Mucosa of stomach (tissue), 1 donor: ENCODE results near the gene ZCWPW2.

Source experiments
- H3K27me3 ChIP-seq: one replicate; pipeline ENCODE4 v1.7.0; 2013; ENCODE audit warnings: mild to moderate bottlenecking, low read length; ENCODE audit not compliant: control insufficient read depth, insufficient read depth
- H3K36me3 ChIP-seq: one replicate; pipeline ENCODE4 v1.7.0; 2013; ENCODE audit warnings: low read length; ENCODE audit not compliant: control insufficient read depth, insufficient read depth
- H3K4me1 ChIP-seq: one replicate; pipeline ENCODE4 v1.7.0; 2013; ENCODE audit warnings: mild to moderate bottlenecking, low read length; ENCODE audit not compliant: control insufficient read depth, insufficient read depth
- H3K4me3 ChIP-seq: one replicate; pipeline ENCODE4 v1.7.0; 2013; ENCODE audit warnings: low read length
- H3K9ac ChIP-seq: one replicate; pipeline ENCODE4 v1.7.0; 2013; ENCODE audit warnings: mild to moderate bottlenecking, low read length, moderate library complexity
- H3K9me3 ChIP-seq: one replicate; pipeline ENCODE4 v1.7.0; 2013; ENCODE audit warnings: mild to moderate bottlenecking, low read length, moderate library complexity; ENCODE audit not compliant: control insufficient read depth
- donor health status: Pancreatic carcinoma.

ZCWPW2 gene

GRCh38 chr3:28399206-28399605 lies 50.7 kb downstream of the ZCWPW2 start:
- no peak overlapping the region for H3K4me3 ChIP-seq
- H3K4me1 ChIP-seq = no peaks in the 10 kb centered on the region
- H3K9me3 ChIP-seq = no peaks in the 10 kb centered on the region
- no peaks in the 10 kb centered on the region for H3K27me3 ChIP-seq
- no peaks in the 10 kb centered on the region for H3K36me3 ChIP-seq
- no peak overlapping the region for H3K9ac ChIP-seq

- Histone ChIP-seq H3K4me1 (no peaks in the 10 kb centered on the region), H3K36me3 (no peaks in the 10 kb centered on the region), H3K4me3 (no peak overlapping the region), H3K9me3 (no peaks in the 10 kb centered on the region), H3K9ac (no peak overlapping the region), H3K27me3 (no peaks in the 10 kb centered on the region)
Observed at GRCh38 chr3:28406241-28406640, 57.7 kb downstream of the ZCWPW2 start.

GRCh38 chr3:28449398-28449797 lies 100.9 kb downstream of the ZCWPW2 start:
- Histone ChIP-seq H3K27me3 (no peaks in the 10 kb centered on the region), H3K36me3 (no peaks in the 10 kb centered on the region), H3K9me3 (no peaks in the 10 kb centered on the region), H3K9ac (no peak overlapping the region), H3K4me1 (no peaks in the 10 kb centered on the region), H3K4me3 (no peak overlapping the region)

GRCh38 chr3:28462866-28463265 lies 114.3 kb downstream of the ZCWPW2 start:
- no peaks in the 10 kb centered on the region for H3K36me3 ChIP-seq
- no peaks in the 10 kb centered on the region for H3K9me3 ChIP-seq
- no peaks in the 10 kb centered on the region for H3K27me3 ChIP-seq
- no peak overlapping the region for H3K9ac ChIP-seq
- H3K4me3 ChIP-seq = no peak overlapping the region
- H3K4me1 ChIP-seq = no peaks in the 10 kb centered on the region

- Histone ChIP-seq H3K9me3 (no peaks in the 10 kb centered on the region), H3K27me3 (no peaks in the 10 kb centered on the region), H3K9ac (no peak overlapping the region), H3K4me3 (no peak overlapping the region), H3K4me1 (no peaks in the 10 kb centered on the region), H3K36me3 (no peaks in the 10 kb centered on the region)
Observed at GRCh38 chr3:28467414-28467813, 118.9 kb downstream of the ZCWPW2 start.

- Histone ChIP-seq H3K9ac (no peak overlapping the region), H3K27me3 (no peaks in the 10 kb centered on the region), H3K4me1 (no peaks in the 10 kb centered on the region), H3K9me3 (no peaks in the 10 kb centered on the region), H3K4me3 (no peak overlapping the region), H3K36me3 (no peaks in the 10 kb centered on the region)
Observed at GRCh38 chr3:28476194-28476593, 127.7 kb downstream of the ZCWPW2 start.

- no peaks in the 10 kb centered on the region for H3K27me3 ChIP-seq
- no peak overlapping the region for H3K9ac ChIP-seq
- no peaks in the 10 kb centered on the region for H3K36me3 ChIP-seq
- no peaks in the 10 kb centered on the region for H3K9me3 ChIP-seq
- no peak overlapping the region for H3K4me3 ChIP-seq
- no peaks in the 10 kb centered on the region for H3K4me1 ChIP-seq
Observed at GRCh38 chr3:28476764-28477163, 128.2 kb downstream of the ZCWPW2 start.

GRCh38 chr3:28485164-28485563 lies 136.6 kb downstream of the ZCWPW2 start:
- no peaks in the 10 kb centered on the region for H3K36me3 ChIP-seq
- H3K4me1 ChIP-seq = no peaks in the 10 kb centered on the region
- no peak overlapping the region for H3K9ac ChIP-seq
- H3K27me3 ChIP-seq = no peaks in the 10 kb centered on the region
- no peaks in the 10 kb centered on the region for H3K9me3 ChIP-seq
- H3K4me3 ChIP-seq = no peak overlapping the region

GRCh38 chr3:28495301-28495700 lies 146.8 kb downstream of the ZCWPW2 start:
- H3K4me3 ChIP-seq = no peak overlapping the region
- H3K4me1 ChIP-seq = no peaks in the 10 kb centered on the region
- H3K9me3 ChIP-seq = no peaks in the 10 kb centered on the region
- H3K27me3 ChIP-seq = no peaks in the 10 kb centered on the region
- H3K36me3 ChIP-seq = no peaks in the 10 kb centered on the region
- H3K9ac ChIP-seq = no peak overlapping the region

- H3K4me3 ChIP-seq = no peak overlapping the region
- H3K9me3 ChIP-seq = no peaks in the 10 kb centered on the region
- no peaks in the 10 kb centered on the region for H3K27me3 ChIP-seq
- H3K36me3 ChIP-seq = no peaks in the 10 kb centered on the region
- no peaks in the 10 kb centered on the region for H3K4me1 ChIP-seq
- H3K9ac ChIP-seq = no peak overlapping the region
Observed at GRCh38 chr3:28502397-28502937, 153.9 kb downstream of the ZCWPW2 start.

- Histone ChIP-seq H3K9me3 (no peaks in the 10 kb centered on the region), H3K4me3 (no peak overlapping the region), H3K27me3 (no peaks in the 10 kb centered on the region), H3K36me3 (no peaks in the 10 kb centered on the region), H3K4me1 (no peaks in the 10 kb centered on the region), H3K9ac (no peak overlapping the region)
Observed at GRCh38 chr3:28504976-28505375, 156.5 kb downstream of the ZCWPW2 start.

- no peaks in the 10 kb centered on the region for H3K36me3 ChIP-seq
- H3K9ac ChIP-seq = no peak overlapping the region
- H3K4me1 ChIP-seq = no peaks in the 10 kb centered on the region
- H3K4me3 ChIP-seq = no peak overlapping the region
- no peaks in the 10 kb centered on the region for H3K9me3 ChIP-seq
- H3K27me3 ChIP-seq = no peaks in the 10 kb centered on the region
Observed at GRCh38 chr3:28521663-28522062, 173.1 kb downstream of the ZCWPW2 start.

- Histone ChIP-seq H3K9me3 (no peaks in the 10 kb centered on the region), H3K36me3 (no peaks in the 10 kb centered on the region), H3K9ac (no peak overlapping the region), H3K4me1 (no peaks in the 10 kb centered on the region), H3K4me3 (no peak overlapping the region), H3K27me3 (no peaks in the 10 kb centered on the region)
Observed at GRCh38 chr3:28542351-28542750, 193.8 kb downstream of the ZCWPW2 start.
